OCI-LY1 (cell line): ENCODE results near the gene RPL41.

Experiments
- CTCF ChIP-seq: fragments of 200-600 bp; sonication (generic), shearing (Covaris generic); IDR thresholded peaks from 2 replicates; pipeline ENCODE4 v1.5.1; 2017; ENCODE audit warnings: mild to moderate bottlenecking, antibody characterized with exemption, low read length, moderate library complexity, mixed read lengths
- EZH2 ChIP-seq: fragments of 200-600 bp; sonication (generic), shearing (Covaris generic); IDR thresholded peaks from 2 replicates; pipeline ENCODE4 v1.8.0; 2017; ENCODE audit warnings: borderline replicate concordance, mixed run types, mild to moderate bottlenecking, antibody characterized with exemption, low read length, moderate library complexity, mixed read lengths

- TF ChIP-seq EZH2 = no peak
- TF ChIP-seq CTCF = no peak
Measured at GRCh38 chr12:56104815-56105608, 11.4 kb upstream of the RPL41 start.
